Thyroid gland (tissue), 4 donors: ENCODE measurements around the gene ABCC2.

Experiments
- CTCF ChIP-seq, 6 experiments: fragments of 200-600 bp in 3 of 6; fragments of 450-650 bp in 3 of 6; sonication (generic) in 3 of 6; IDR thresholded peaks; one replicate each; pipeline ENCODE4 v1.5.1; 2016 to 2019; ENCODE audit warnings: antibody characterized with exemption in 6 of 6, mild to moderate bottlenecking in 2 of 6, inconsistent platforms in 1 of 6, moderate library complexity in 1 of 6
- POLR2A ChIP-seq, 2 donors: fragments of 450-650 bp; IDR thresholded peaks; one replicate each; pipeline ENCODE4 v1.6.1; 2017; ENCODE audit warnings: antibody characterized with exemption in 2 of 2, mild to moderate bottlenecking in 2 of 2, moderate library complexity in 1 of 2

- TF ChIP-seq CTCF (IDR thresholded peaks at IDR 0.05), result no peak
- no peak for TF ChIP-seq POLR2A (IDR thresholded peaks at IDR 0.05)
Measured at GRCh38 chr10:99742254-99742653, 40.2 kb upstream of the ABCC2 start.
